GM21381 (cell line): ENCODE results near the gene ARID2.

ENCODE experiments used
- ATAC-seq: cut with Tn5 transposase; IDR thresholded peaks from one replicate; pipeline ENCODE4 v1.9.1; 2021; ENCODE audit warnings: mild to moderate bottlenecking, moderate library complexity; ENCODE audit not compliant: unreplicated experiment

ARID2 gene, protein sequence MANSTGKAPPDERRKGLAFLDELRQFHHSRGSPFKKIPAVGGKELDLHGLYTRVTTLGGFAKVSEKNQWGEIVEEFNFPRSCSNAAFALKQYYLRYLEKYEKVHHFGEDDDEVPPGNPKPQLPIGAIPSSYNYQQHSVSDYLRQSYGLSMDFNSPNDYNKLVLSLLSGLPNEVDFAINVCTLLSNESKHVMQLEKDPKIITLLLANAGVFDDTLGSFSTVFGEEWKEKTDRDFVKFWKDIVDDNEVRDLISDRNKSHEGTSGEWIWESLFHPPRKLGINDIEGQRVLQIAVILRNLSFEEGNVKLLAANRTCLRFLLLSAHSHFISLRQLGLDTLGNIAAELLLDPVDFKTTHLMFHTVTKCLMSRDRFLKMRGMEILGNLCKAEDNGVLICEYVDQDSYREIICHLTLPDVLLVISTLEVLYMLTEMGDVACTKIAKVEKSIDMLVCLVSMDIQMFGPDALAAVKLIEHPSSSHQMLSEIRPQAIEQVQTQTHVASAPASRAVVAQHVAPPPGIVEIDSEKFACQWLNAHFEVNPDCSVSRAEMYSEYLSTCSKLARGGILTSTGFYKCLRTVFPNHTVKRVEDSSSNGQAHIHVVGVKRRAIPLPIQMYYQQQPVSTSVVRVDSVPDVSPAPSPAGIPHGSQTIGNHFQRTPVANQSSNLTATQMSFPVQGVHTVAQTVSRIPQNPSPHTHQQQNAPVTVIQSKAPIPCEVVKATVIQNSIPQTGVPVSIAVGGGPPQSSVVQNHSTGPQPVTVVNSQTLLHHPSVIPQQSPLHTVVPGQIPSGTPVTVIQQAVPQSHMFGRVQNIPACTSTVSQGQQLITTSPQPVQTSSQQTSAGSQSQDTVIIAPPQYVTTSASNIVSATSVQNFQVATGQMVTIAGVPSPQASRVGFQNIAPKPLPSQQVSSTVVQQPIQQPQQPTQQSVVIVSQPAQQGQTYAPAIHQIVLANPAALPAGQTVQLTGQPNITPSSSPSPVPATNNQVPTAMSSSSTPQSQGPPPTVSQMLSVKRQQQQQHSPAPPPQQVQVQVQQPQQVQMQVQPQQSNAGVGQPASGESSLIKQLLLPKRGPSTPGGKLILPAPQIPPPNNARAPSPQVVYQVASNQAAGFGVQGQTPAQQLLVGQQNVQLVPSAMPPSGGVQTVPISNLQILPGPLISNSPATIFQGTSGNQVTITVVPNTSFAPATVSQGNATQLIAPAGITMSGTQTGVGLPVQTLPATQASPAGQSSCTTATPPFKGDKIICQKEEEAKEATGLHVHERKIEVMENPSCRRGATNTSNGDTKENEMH (N-terminal part only)

DNA sequence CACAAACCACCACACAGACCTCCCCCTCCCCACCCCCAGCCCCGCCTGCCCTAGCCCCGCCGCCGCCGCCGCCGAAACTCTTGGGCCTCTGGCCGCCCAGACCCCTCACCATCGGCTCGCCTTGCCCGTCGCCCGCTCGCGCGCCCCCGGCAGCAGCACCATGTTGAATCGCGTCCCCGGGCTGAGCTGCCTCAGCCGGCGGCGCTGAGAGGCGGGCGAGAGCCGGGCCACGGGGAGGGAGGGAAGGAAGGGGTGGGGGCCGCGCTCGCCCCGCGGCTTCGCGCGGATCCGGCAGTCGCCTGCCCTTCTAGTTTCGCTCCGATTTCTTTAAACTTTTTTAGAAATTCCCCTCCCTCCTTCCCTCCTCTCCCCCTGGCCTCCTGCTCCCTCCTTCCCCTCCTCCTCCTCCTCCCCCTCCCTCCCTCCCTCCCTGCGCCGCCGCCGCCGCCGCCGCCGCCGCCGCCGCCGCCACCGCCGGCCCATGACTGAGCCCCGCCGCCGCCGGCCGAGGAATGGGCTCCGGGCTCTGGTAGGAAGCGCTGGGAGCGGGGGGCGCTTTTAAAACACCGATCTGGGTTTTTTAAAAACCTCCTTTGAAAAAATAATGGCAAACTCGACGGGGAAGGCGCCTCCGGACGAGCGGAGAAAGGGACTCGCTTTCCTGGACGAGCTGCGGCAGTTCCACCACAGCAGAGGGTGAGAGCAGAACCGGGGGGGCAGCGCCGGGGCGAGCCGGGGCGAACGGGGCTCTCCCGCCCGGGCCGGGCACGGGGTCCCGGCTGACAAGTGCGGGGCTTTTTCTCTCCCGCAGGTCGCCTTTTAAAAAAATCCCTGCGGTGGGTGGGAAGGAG is at the start of gene ARID2:
Gene ARID2 (plus strand): TSS at position 474 of the 851 bp plus-strand sequence. CDS start 131 bp downstream, at position 605.
- peak; percentile 10 for ATAC-seq

DNA sequence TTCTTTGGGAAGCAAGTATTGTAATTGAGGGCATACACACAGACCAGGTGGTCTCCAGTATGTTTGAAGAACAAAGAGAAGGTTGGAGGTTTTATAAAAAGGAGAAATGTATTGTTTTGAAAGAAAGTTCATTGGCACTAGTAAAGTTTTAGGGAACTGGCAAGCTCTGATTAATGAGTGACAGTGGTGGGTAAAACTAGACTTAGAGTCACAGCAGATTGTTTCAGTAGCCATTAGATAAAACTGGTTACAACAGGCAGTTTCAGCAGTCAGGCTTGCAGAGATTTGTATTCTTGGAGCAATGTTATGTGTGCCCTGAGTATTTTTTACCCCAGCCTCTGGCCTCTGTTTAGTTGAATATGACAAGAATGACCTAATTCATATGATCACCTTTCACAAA is 49.1 kb upstream of the ARID2 start:
- ATAC-seq = no peak

DNA sequence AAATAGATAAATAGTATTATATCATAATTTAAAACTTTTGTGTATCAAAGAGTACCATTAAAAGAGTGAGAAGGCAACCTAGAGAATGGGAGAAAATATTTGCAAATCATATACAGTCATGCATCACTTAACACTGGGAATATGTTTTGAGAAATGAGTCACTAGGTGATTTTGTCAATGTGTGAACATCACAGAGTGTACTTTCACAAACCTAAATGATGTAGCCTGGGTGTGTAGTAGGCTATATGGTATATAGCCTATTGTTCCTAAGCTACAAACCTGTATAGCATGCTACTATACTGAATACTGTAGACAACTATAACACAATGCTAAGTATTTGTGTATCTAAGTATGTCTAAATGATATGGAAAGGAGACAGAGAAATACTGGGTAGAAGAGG is 48.0 kb upstream of the ARID2 start:
- no peak for ATAC-seq

DNA sequence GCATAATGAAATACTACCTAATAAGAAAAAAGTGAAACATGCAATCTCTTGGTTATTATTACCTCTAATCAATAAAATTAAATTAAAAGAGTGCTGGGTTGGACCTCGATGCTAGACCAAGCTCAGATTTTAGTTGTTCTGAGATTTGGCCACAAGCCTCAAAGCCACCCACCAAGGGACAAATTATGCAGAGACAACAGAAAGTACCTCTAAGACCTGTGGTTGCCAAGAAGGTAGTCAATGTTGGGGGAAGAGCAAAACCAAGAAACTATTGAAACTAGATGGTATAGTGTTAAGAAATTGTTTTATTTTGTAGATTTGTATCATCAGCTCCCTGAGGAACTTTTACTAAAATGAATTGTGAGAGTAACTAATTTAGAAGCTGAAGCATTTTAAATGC is 43.8 kb upstream of the ARID2 start:
- no peak for ATAC-seq

DNA sequence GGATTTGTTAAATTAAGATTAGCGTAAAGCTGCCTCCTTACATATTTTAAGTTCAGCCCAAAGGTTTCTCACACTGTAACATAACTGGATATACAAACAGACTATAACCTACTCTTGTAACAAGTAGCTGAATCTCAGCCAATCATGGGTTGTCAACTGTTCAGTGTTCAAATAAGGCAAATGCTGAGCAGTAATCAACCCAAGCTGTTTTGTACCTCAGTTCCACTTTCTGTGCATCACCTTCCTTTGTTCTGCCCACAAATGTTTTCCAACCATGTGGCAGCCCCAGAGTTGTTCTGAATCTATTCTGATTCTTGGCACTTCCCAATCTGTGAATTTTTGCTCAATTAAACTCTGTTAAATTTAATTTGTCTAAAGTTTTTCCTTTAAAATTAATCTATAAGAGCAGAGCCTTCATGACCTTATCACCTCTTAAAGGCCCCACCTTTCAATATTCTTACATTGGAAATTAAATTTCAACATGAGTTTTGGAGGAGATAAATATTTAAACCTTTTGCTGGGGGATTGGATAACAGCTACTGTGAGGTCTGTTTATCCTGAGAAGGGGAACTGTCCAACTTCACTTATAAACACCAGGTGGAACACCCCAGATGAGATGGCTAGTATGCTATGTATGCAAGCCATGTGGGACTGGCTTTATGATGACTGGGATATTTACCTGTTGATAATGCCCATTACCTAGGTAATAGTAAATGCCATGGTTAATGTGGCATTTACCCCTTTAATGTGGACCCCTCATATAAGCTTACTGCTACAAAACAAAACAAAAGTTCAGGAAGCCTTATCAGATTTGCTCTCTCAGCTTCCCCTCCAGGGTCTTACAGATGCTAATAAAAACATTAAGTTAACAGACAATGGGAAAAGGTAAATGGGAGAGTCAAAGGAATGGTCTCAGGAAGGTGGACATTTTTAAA is 42.2 kb upstream of the ARID2 start:
- ATAC-seq = no peak

DNA sequence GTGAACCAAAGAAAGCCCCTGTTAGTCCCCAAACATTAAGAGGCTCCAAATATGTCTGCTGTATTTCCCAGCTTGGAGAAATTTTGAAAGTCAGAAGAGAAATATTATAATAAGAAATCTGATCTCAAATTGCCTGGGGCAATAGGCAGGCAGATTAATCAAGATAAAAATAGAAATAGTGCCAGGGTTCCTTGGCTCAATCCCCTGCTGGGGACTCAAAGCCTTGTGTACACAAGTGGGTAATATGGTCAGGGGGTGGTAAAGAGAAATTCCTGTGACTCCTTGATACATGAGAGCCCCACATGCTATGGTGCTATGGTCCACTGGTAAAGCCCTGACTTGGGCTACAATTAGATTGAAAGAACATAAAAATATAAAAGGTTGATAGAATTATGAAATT is 41.3 kb upstream of the ARID2 start:
- ATAC-seq = no peak

DNA sequence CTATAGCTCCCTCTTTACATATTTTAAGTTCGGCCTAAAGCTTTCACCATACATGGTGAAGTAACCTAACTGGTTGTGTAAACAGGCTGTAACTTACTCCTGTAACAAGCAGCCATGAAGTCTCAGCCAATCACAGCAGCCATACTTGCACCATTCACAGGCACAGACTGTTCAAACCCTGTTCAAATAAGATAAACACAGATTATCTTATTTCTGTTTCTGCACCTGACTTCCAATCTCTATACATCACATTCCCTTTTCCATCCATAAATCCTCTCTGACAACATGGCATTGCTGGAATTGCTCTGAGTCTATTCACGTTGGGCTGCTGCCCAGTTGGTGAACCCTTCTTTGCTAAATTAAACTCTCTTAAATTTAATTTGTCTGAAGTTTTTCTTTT is 34.5 kb upstream of the ARID2 start:
- no peak for ATAC-seq

DNA sequence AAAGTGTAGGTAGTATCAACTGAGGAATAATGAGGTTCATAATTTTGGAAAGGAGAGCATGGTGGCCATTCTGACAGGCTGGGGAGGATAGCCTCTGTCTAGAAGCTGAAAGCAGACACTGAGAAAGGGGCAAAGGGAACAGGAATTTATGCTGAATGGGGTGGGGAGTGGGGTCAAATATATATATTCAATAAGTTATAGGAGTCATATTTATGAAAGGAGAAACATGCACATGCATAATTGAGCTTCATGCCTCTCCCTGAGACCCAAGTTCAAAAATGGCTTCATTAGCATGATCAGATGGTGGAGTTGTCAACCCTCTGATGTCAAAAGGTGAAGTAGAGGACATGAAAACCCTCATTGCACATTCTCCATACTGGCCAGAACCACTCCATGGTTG is 33.9 kb upstream of the ARID2 start:
- no peak for ATAC-seq

DNA sequence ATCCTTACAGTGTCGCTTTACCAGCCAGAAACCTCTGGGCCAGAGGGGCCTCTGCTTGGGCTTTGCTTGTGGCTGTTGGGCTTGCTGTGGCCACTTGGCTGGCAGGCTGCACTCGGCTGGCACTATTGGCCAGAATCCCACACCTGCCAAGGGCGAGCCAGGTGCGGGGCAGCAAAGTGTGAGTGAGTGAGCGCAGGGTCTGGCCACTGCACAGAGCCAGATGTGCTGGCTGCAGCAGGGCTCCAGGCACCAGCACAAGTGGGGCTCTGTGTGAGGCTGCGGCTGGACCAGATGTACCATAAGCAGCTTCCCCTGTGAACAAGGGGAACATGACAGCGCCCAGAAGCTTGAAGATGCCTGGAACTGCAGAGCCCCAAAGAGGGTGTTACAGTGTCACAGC is 33.5 kb upstream of the ARID2 start:
- ATAC-seq = no peak

DNA sequence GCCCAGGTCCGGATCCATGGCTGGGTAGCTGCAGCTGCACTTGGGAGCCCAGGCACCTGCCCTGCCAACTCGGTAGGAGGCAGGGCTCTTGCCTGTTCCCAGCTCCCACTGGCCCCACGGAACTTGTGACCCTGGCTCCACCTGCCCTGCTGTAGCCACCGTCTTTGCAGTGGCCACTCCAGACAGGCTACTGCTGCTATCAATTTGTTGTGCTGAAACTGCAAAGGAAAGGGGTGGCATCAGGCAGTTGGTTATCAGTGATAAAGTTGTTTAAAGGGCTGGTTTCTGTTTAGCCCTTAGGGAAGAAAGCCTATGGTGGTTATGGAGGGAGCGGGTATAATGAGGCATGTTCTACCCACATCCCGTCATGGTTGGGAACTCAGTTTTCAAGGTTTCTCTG is 32.1 kb upstream of the ARID2 start:
- ATAC-seq = no peak

DNA sequence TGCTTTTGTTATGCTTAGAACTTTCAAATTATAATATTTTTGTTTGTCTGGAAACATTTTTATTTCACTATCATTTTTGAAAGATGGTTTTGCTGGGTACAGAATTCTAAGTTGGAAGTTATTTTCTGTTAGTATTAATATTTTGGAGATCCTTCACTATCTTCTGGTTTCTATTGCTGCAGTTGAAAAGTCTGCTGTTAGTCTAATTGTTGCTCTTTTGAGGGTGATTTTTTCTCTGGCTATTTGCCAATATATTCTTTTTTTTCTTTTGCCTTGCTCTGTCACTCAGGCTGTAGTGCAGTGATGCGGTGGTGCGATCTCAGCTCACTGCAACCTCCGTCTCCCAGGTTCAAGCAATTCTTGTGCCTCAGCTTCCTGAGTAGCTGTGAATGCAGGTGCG is 28.2 kb upstream of the ARID2 start:
- ATAC-seq = no peak

DNA sequence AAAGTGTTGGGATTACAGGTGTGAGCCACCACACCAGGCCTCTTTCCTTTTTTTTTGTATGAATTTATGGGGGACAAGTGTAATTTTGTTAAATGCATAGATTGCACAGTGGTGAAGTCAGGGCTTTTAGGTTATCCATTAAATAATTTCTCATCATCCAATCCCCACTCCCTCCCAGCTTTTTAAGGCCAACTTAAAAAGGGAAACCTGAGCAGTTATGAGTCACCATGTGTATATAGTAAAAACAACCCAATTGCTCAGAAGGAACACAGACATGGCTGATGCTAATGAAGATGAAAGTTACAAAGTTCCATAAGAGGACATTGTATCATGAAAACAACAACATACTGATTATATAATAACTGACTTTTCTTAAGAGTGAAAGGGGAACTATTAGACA is 25.6 kb upstream of the ARID2 start:
- ATAC-seq = no peak

DNA sequence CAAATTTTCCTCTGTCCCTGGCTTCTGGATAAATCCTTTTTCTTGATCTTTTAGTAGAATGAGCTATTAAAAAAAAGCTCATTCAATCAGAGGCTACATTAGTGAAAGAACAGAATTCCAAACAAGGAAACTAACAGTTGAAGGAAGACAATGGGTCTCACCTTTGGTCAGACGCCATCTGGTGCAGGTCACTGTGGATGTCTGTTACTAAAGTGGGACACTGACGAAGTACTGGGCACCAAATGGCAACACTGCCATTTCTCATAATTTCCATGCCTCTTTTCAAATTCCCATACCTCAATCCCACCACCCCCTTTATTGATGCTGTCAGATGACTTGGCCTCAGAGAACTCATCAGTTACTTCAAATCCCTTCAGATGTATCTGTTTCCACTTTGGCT is 24.5 kb upstream of the ARID2 start:
- ATAC-seq = no peak

DNA sequence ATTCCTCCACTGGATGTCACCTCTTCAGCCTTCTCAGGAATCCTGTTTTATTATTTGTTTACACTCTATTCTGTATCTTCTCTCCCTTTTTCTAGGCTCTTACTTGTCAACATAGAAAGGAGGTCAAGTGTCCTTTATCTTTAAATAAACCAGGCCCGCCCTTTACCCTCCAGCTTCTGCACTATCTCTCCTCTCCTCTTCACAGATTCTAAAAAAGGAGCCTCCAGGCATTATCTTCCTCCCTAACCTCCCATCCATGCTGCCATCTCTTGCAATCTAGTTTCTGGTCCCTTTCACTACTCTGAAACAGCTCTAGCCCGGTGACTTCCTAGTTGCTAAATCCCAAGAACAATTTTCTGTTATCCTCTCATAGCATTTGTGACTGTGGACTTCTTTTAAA is 24.1 kb upstream of the ARID2 start:
- no peak for ATAC-seq

DNA sequence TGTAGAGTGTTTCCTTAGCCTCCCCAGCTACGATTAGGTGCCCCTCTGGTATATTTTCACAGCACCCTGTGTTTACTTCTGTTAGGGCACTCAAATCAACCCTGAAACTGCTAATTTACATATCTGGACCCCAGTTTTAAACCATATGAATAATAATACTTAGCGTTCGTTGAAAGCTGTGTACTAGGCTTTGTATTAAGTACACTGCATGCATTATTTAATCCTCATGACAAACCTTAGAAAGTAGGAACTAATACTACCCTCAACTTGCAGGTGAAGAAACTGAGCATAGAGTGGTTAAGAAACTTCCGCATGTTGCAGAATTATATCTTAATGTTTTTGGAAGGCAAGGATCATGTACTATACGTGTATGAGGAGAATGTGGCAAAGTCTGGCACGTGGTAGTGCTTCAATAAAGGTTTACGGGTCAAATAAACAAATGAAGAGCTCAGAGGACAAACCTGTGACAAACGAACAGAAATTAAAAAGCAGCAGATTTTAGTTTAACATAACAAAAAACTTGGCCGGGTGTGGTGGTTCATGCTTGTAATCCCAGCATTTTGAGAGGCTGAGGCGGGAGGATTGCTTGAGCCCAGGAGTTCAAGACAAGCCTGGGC is 22.2 kb upstream of the ARID2 start:
- ATAC-seq = no peak

DNA sequence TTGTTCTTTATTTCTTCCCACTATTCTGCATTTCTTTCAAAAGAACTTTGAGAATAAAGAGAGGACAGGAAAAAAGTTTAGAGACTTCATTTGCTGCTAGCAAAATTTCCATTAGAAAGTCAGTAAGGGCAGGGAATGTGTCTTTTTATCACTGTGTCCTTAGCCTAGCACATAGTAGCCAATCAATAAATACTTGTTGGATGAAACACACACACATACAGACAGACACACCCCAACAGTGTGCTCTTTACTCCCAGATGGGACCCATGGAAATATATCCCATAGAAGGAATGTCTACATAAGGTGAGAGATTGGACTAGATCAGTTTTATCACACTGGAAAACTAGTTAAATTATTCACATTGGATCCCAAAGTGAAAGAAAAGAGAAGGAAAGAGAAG is 21.1 kb upstream of the ARID2 start:
- no peak for ATAC-seq

DNA sequence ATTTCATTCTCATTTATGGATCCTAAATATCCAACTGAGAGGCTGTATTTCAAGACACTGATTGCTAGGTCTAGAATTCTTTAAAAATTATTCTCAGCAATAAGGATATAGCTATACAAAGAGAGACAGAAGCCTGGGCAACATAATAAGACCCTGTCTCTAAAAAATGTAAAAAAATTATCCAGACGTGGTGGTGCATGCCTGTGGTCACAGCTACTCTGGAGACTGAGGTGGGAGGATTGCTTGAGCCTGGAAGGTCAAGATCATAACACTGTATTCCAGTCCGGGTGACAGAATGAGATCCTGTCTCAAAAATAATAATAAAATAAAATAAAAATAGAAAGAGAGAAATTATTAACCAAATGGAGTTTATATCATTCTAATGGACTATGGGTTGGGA is 20.6 kb upstream of the ARID2 start:
- ATAC-seq = no peak

DNA sequence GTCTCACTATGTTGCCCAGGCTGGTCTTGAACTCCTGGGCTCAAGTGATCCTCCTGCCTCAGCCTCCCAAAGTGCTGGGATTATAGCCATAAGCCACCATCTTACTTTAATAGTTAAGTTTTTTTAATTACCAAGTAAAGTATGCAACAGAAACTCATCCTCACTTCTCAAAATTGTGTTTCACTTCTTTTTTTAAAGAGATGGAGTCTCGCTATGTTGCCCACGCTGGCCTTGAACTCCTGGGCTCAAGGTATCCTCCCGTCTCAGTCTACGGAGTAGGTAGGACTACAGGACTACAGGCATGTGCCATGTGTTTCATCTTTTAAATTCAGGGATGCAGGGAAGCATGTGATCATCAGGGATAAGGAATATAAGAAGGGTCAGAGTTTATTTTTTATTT is 17.2 kb upstream of the ARID2 start:
- ATAC-seq = no peak

DNA sequence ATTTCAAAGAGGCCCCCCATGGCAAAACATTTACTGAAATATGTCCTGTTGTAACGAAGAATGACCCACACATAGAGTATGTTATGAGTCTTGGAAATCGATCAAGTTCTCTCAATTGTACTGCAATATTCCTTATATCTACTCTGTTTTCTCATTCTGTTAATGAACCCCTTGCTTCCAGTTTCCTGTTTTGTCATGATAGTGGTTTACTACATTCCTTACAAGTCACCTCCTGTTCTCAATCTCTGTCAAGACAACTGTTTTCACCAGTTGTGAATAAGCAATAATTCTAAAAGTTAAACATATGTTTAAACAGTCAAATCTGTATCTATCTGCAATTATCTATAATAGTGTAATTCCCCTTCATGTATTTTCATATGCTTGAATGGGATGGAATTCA is 16.4 kb upstream of the ARID2 start:
- no peak for ATAC-seq
